ENCODE data around the gene CCDC152.

The CCDC152 gene

DNA sequence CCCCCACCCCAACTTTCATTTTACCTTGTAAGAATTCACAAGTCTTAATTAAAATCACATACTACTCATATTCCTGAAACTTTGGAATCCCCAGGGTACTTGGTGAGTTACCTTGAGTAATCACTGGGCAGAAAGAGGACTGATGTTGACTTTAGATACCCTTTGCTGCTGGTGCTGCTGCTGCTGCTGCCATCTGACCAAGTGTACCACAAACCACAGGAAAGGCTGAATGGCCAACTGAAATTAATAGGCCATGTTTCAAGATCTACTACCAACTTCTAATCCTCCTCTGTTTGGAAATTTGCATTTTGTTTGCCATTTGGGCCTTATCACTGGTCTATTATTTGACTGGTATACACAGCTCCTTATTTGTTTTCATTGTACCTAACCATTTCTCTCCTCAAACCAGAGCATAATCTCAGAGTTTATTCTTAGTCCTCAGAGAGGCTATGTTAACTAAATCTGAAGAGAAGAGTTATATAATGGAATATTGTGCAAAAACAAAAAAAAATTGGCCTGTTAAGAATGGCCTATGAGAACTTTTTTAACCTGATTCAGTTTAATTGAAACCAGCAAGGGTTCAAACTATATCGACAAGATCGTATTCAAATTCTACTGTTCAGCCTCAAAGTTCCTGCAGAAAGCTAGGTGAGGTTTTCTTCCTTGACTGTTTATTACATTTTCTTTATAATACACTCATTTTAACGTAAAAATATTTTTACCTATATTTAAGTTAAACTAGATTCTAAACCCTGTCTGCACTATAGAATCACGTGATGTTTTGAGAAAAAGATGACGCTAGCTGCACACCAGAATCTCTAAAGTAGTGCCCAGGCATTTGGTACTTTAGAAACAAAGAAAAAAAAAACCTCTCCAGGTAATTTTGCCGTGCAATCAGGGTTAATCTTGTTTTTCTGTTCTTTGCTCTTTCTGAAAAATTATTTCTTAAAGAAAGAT, 41.9 kb downstream of the CCDC152 start:
- no peak for TF ChIP-seq ZFX (IDR thresholded peaks at IDR 0.05)
- TF ChIP-seq, protein P1, sequence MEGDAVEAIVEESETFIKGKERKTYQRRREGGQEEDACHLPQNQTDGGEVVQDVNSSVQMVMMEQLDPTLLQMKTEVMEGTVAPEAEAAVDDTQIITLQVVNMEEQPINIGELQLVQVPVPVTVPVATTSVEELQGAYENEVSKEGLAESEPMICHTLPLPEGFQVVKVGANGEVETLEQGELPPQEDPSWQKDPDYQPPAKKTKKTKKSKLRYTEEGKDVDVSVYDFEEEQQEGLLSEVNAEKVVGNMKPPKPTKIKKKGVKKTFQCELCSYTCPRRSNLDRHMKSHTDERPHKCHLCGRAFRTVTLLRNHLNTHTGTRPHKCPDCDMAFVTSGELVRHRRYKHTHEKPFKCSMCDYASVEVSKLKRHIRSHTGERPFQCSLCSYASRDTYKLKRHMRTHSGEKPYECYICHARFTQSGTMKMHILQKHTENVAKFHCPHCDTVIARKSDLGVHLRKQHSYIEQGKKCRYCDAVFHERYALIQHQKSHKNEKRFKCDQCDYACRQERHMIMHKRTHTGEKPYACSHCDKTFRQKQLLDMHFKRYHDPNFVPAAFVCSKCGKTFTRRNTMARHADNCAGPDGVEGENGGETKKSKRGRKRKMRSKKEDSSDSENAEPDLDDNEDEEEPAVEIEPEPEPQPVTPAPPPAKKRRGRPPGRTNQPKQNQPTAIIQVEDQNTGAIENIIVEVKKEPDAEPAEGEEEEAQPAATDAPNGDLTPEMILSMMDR (conservative IDR thresholded peaks at IDR 0.05), result no peak
- H3K27ac ChIP-seq, result no peak overlapping the region

- H3K27ac ChIP-seq, result no peak overlapping the region
- TF ChIP-seq, protein P1 (conservative IDR thresholded peaks at IDR 0.05), result no peak
- TF ChIP-seq ZFX (IDR thresholded peaks at IDR 0.05), result no peak
Observed at GRCh38 chr5:42799241-42799608, 42.6 kb downstream of the CCDC152 start.

- TF ChIP-seq, protein P1 (conservative IDR thresholded peaks at IDR 0.05), result no peak
- TF ChIP-seq ZFX (IDR thresholded peaks at IDR 0.05), result no peak
- no peak overlapping the region for H3K27ac ChIP-seq
Observed at GRCh38 chr5:42799668-42800114, 43.1 kb downstream of the CCDC152 start.

GRCh38 chr5:42800748-42801330, 44.2 kb downstream of the CCDC152 start:
- no peak overlapping the region for H3K27ac ChIP-seq
- TF ChIP-seq, protein P1 (conservative IDR thresholded peaks at IDR 0.05), result no peak
- TF ChIP-seq ZFX (IDR thresholded peaks at IDR 0.05), result no peak

DNA sequence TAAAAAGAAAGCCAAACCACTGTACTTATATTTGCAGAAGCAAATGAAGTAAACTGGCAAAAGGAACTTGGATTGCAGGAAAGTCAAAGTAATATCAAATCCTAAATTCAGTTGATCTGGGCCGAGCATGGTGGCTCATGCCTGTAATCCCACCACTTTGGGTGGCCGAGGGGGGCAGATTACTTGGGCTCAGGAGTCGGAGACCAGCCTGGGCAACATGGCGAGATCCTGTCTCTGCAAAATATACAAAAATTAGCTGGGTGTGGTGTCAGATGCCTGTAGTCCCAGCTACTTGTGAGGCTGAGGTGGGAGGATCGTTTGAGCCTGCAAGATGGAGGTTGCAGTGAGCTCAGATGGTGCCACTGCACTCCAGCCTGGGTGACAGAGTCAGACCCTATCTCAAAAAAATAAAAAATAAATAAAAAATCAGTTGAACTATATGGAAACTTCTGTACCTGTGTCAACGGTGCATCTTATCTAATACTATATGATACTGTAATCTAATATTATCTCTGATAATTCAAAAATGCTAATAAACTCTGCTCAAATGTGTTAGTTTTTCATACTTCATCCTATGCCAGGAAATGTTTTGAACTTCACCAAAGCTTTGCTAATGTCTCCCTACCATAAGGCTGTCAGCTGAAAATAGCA, 45.0 kb downstream of the CCDC152 start:
- no peak for TF ChIP-seq ZFX (IDR thresholded peaks at IDR 0.05)
- TF ChIP-seq, protein P1 (conservative IDR thresholded peaks at IDR 0.05), result no peak
- no peak overlapping the region for H3K27ac ChIP-seq

DNA sequence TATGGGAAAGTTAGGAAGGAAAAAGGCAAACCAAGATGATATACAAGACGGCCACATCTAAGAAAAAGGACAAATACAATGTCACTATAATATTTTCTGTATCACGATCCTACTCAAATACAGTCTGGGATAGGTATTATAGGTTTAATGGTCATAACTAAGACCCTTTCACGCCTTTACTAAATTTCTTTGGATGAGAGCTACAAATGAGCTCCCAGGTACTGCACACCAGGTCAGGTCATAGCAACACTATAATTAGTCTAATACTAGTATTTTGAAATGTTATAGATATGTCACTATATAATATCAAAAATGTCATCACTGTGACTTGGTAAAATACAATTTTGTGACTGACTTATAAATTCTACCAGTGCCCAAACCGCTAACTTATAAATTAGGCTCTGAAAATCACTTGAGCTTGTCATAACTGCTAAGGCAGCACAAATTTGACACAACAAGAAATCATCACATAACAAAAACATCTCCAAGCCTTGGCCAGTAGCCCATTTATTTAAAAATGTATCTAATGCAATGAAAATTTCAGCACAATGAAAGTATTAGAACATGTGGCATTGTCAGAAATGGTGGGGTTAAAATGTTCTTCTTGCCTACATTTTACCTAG, 48.2 kb downstream of the CCDC152 start:
- TF ChIP-seq, protein P1 (conservative IDR thresholded peaks at IDR 0.05), result no peak
- TF ChIP-seq ZFX (IDR thresholded peaks at IDR 0.05), result no peak
- no peak overlapping the region for H3K27ac ChIP-seq

All from C4-2B (cell line).